Testis (tissue), 3 donors: ENCODE results near the gene GPHN. TPM values are rescaled to one million over a fixed set of nuclear protein-coding genes. Genes with fewer than 3 reads are reported as not detected.

Experiments used
- DNase-seq: peaks from one replicate; pipeline ENCODE4 v3.0.0-alpha.2; 2019
- H3K27ac ChIP-seq, 2 donors: fragments of 200-600 bp; sonication (generic); one replicate each; pipeline ENCODE4 v1.5.1; 2019
- H3K27me3 ChIP-seq: fragments of 200-600 bp; sonication (generic); one replicate; pipeline ENCODE4 v1.5.1; 2019
- H3K36me3 ChIP-seq: fragments of 200-600 bp; sonication (generic); one replicate; pipeline ENCODE4 v1.5.1; 2017; ENCODE audit warnings: low read depth; ENCODE audit errors: missing control alignments
- H3K4me1 ChIP-seq: fragments of 200-600 bp; sonication (generic); one replicate; pipeline ENCODE4 v1.5.1; 2019
- H3K4me3 ChIP-seq, 2 donors: fragments of 200-600 bp; sonication (generic); one replicate each; pipeline ENCODE4 v1.5.1; 2017 to 2019
- H3K9me3 ChIP-seq: fragments of 200-600 bp; sonication (generic); one replicate; pipeline ENCODE4 v1.5.1; 2017
- CTCF ChIP-seq, 3 experiments: fragments of 450-650 bp in 2 of 3; fragments of 200-600 bp in 1 of 3; sonication (generic) in 1 of 3; IDR thresholded peaks; one replicate each; pipeline ENCODE4 v1.5.1; 2016 to 2019; ENCODE audit warnings: antibody characterized with exemption in 3 of 3, mild to moderate bottlenecking in 2 of 3, moderate library complexity in 1 of 3
- POLR2A ChIP-seq: fragments of 450-650 bp; IDR thresholded peaks from one replicate; pipeline ENCODE4 v1.6.1; 2017; ENCODE audit warnings: antibody characterized with exemption, mild to moderate bottlenecking, moderate library complexity
- WGBS, 2 donors: methylation state at CpG; one replicate each; pipeline ENCODE4 v1.1.5; 2018; 5-methylcytosine and 5-hydroxymethylcytosine counted together
- intact Hi-C: fragments of 100-400 bp; cut with DNase I; formaldehyde crosslinking; loops from one replicate; pipeline ENCODE4 v1.15.1; 2023; ENCODE audit warnings: low total_unique reads
- polyA plus RNA-seq: library from polyadenylated mRNA; stranded (reverse); fragments of 350-450 nt; fragmentation: Illumina TruSeq; extraction: RNeasy Lipid Tissue Mini Kit (QIAGEN cat#74804); gene quantifications from one replicate; pipeline ENCODE4 v1.2.3, GENCODE V29; 2014; ENCODE audit warnings: low read depth, low replicate concordance; ENCODE audit not compliant: insufficient read depth
- total RNA-seq, 2 donors: library from RNA; depleted of rRNA; stranded (reverse); fragments of >200 nt; gene quantifications; one replicate each; pipeline ENCODE4 v1.2.3, GENCODE V29; 2016

Gene GPHN
- total and polyA plus RNA-seq, 3 donors from 2014 or later: 14.2 to 26.5 (median 25.4) TPM

- intact Hi-C loops: no loop called here
Measured at GRCh38 chr14:66939409-66939808, 431.5 kb downstream of the GPHN start.

GRCh38 chr14:66944872-66945271, 436.9 kb downstream of the GPHN start:
- TF ChIP-seq CTCF (IDR thresholded peaks at IDR 0.05) (no peak), POLR2A (no peak)
- no peaks in the 10 kb centered on the region for H3K9me3 ChIP-seq
- no peaks in the 10 kb centered on the region for H3K27me3 ChIP-seq
- DNase-seq: no peak
- H3K27ac ChIP-seq: no peak overlapping the region
- H3K36me3 ChIP-seq: no peaks in the 10 kb centered on the region
- H3K4me3 ChIP-seq: no peak overlapping the region
- intact Hi-C loops: no loop called here
- 92 to 93% methylated on average over 5 of the region's 5 CpGs for whole genome bisulfite sequencing, 2 donors
- no peaks in the 10 kb centered on the region for H3K4me1 ChIP-seq

More at GRCh38 chr14:66939409-66939808, 431.5 kb downstream of the GPHN start:
- no peak overlapping the region for H3K4me3 ChIP-seq
- no peaks in the 10 kb centered on the region for H3K4me1 ChIP-seq
- WGBS, 2 donors: 60 to 63% methylated on average over 4 of the region's 4 CpGs
- H3K27me3 ChIP-seq: no peaks in the 10 kb centered on the region
- no peak overlapping the region for H3K27ac ChIP-seq
- H3K9me3 ChIP-seq: no peaks in the 10 kb centered on the region
- H3K36me3 ChIP-seq: no peaks in the 10 kb centered on the region
- no peak for DNase-seq
- no peak for TF ChIP-seq POLR2A
- no peak for TF ChIP-seq CTCF (IDR thresholded peaks at IDR 0.05)

- Histone ChIP-seq H3K36me3 (no peaks in the 10 kb centered on the region), H3K27ac (no peak overlapping the region), H3K27me3 (no peaks in the 10 kb centered on the region), H3K4me3 (no peak overlapping the region), H3K9me3 (no peaks in the 10 kb centered on the region), H3K4me1 (no peaks in the 10 kb centered on the region)
- no peak for DNase-seq
- intact Hi-C loops: no loop called here
- WGBS, 2 donors: 74 to 86% methylated on average over 2 of the region's 2 CpGs
- TF ChIP-seq POLR2A (no peak), CTCF (IDR thresholded peaks at IDR 0.05) (no peak)
Measured at GRCh38 chr14:66955159-66955558, 447.2 kb downstream of the GPHN start.

- no peaks in the 10 kb centered on the region for H3K27me3 ChIP-seq
- 92 to 96% methylated on average over 3 of the region's 3 CpGs for WGBS, 2 donors
- intact Hi-C loops: no loop called here
- H3K4me3 ChIP-seq: no peak overlapping the region
- H3K4me1 ChIP-seq: no peaks in the 10 kb centered on the region
- no peak overlapping the region for H3K27ac ChIP-seq
- no peak for DNase-seq
- no peaks in the 10 kb centered on the region for H3K9me3 ChIP-seq
- TF ChIP-seq POLR2A: no peak
- H3K36me3 ChIP-seq: no peaks in the 10 kb centered on the region
Measured at GRCh38 chr14:66959437-66960050, 451.6 kb downstream of the GPHN start.

- no peaks in the 10 kb centered on the region for H3K9me3 ChIP-seq
- no peaks in the 10 kb centered on the region for H3K4me1 ChIP-seq
- intact Hi-C loops: no loop called here
- H3K4me3 ChIP-seq: no peak overlapping the region
- H3K27ac ChIP-seq: no peak overlapping the region
- no peaks in the 10 kb centered on the region for H3K27me3 ChIP-seq
- H3K36me3 ChIP-seq: no peaks in the 10 kb centered on the region
- no peak for TF ChIP-seq CTCF (IDR thresholded peaks at IDR 0.05)
- no peak for TF ChIP-seq POLR2A
- no peak for DNase-seq
Measured at GRCh38 chr14:66965831-66966230, 457.9 kb downstream of the GPHN start.
